Large intestine (tissue), 3 donors: ENCODE results near the gene DGKH. TPM values are rescaled to one million over a fixed set of nuclear protein-coding genes. Genes with fewer than 3 reads are reported as not detected.
"Not testable (repeated sequence)": the region's sequence is repeated elsewhere in the genome, so short reads cannot be mapped to it uniquely, and the experiment has no call there.

Source experiments
- DNase-seq, 2 donors: peaks; one replicate each; pipeline versions ENCODE4 v3.0.0 to v3.0.0-alpha.2; 2013
- H3K27ac ChIP-seq: one replicate; pipeline ENCODE4 v1.5.1; 2013; ENCODE audit warnings: low read length
- H3K27me3 ChIP-seq: 2 replicates; pipeline ENCODE4 v1.6.1; 2013; ENCODE audit warnings: low read length; ENCODE audit not compliant: control insufficient read depth, insufficient read depth
- H3K36me3 ChIP-seq: 2 replicates; pipeline ENCODE4 v1.6.1; 2013; ENCODE audit warnings: low read length; ENCODE audit not compliant: control insufficient read depth, insufficient read depth
- H3K4me1 ChIP-seq: one replicate; pipeline ENCODE4 v1.6.1; 2013; ENCODE audit warnings: low read length; ENCODE audit not compliant: control insufficient read depth, insufficient read depth
- H3K4me3 ChIP-seq: one replicate; pipeline ENCODE4 v1.5.1; 2013; ENCODE audit warnings: low read length
- H3K9me3 ChIP-seq: one replicate; pipeline ENCODE4 v1.6.1; 2013; ENCODE audit warnings: mild to moderate bottlenecking, low read depth, low read length, moderate library complexity; ENCODE audit not compliant: control insufficient read depth
- WGBS: methylation state at CpG from one replicate; pipeline ENCODE4 v1.1.5; 2013; ENCODE audit warnings: low lambda C conversion rate; ENCODE audit not compliant: insufficient coverage; 5-methylcytosine and 5-hydroxymethylcytosine counted together
- polyA plus RNA-seq: library from polyadenylated mRNA; unstranded; fragments of 120-200 nt; gene quantifications from one replicate; pipeline ENCODE4 v1.2.1, GENCODE V29; 2013

The DGKH gene
- polyA plus RNA-seq, 1 donor: 6.9 TPM

DNA sequence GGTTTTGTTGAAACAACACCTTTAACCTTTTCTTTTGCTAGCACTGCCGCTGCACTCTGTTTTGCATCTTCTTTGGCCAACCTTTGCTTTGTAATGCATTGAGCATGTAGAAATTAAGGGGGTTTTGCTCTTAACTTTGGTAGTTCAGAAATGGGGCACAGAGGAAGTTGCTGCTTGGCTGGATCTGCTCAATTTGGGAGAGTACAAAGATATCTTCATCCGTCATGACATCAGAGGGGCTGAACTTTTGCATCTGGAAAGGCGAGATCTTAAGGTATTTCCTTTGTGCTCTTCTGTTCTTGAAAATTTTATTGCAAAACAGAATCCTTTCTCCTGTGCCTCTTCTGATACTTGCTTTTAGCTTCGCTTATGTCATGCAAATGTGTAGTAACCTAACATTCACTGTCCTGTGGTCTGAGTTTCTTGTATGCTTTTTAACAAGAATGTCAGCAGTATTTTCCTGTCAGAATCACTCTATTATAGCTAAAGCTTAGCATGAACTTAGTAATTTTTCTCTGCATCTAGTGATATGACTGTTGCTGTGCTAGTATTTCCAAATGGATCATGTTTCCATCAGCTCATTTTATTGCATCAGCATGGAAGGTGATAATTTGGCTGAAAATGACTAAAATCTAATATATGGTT is 172.8 kb downstream of the DGKH start:
- 100% methylated on average over 1 of the region's 4 CpGs for WGBS
- H3K9me3 ChIP-seq: no peaks in the 10 kb centered on the region
- H3K27me3 ChIP-seq: no peaks in the 10 kb centered on the region
- no peak for DNase-seq
- no peak overlapping the region for H3K4me3 ChIP-seq
- no peaks in the 10 kb centered on the region for H3K4me1 ChIP-seq
- H3K36me3 ChIP-seq: peaks cover 14% of the 10 kb centered on the region
- H3K27ac ChIP-seq: no peak overlapping the region

- H3K4me1 ChIP-seq: no peaks in the 10 kb centered on the region
- 100% methylated on average over 1 of the region's 4 CpGs for WGBS
- no peak overlapping the region for H3K27ac ChIP-seq
- H3K4me3 ChIP-seq: no peak overlapping the region
- peaks cover 14% of the 10 kb centered on the region for H3K36me3 ChIP-seq
- no peaks in the 10 kb centered on the region for H3K9me3 ChIP-seq
- H3K27me3 ChIP-seq: no peaks in the 10 kb centered on the region
- DNase-seq: no peak
Measured at GRCh38 chr13:42223681-42224080, 175.2 kb downstream of the DGKH start.

DNA sequence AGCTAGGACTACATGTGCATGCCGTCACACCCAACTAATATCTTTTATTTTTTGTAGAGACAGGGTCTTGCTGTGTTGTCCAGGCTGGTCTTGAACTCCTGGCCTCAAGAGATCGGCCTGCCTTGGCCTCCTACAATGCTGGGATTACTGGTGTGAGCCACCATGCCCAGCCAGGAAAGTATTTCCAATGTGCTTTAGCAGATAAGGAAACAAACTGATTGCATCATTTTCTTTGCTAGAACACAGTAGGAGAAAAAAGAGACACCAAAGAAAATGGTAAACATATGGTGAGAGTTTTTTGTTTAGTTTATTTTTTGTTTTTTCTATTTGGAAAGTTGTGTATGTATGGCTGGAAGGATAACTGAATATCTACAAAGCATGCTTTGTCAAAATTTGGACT is 176.6 kb downstream of the DGKH start:
- no CpG with 5 or more reads among the region's 2 CpGs for WGBS
- Histone ChIP-seq H3K27ac (no peak overlapping the region), H3K4me1 (no peaks in the 10 kb centered on the region), H3K9me3 (no peaks in the 10 kb centered on the region), H3K4me3 (no peak overlapping the region), H3K27me3 (no peaks in the 10 kb centered on the region), H3K36me3 (peaks cover 9% of the 10 kb centered on the region)
- no peak for DNase-seq

GRCh38 chr13:42226759-42227158 is 178.3 kb downstream of the DGKH start:
- not testable (repeated sequence) for H3K9me3 ChIP-seq, H3K27me3 ChIP-seq, H3K4me1 ChIP-seq, DNase-seq, H3K36me3 ChIP-seq, H3K27ac ChIP-seq, H3K4me3 ChIP-seq
- WGBS: no CpG with 5 or more reads among the region's 5 CpGs

- H3K36me3 ChIP-seq: peaks cover 10% of the 10 kb centered on the region
- WGBS: 92% methylated on average over 1 of the region's 1 CpG
- H3K27ac ChIP-seq: no peak overlapping the region
- H3K27me3 ChIP-seq: no peaks in the 10 kb centered on the region
- no peak overlapping the region for H3K4me3 ChIP-seq
- H3K9me3 ChIP-seq: no peaks in the 10 kb centered on the region
- DNase-seq: no peak
- no peaks in the 10 kb centered on the region for H3K4me1 ChIP-seq
Measured at GRCh38 chr13:42228527-42228926, 180.1 kb downstream of the DGKH start.

DNA sequence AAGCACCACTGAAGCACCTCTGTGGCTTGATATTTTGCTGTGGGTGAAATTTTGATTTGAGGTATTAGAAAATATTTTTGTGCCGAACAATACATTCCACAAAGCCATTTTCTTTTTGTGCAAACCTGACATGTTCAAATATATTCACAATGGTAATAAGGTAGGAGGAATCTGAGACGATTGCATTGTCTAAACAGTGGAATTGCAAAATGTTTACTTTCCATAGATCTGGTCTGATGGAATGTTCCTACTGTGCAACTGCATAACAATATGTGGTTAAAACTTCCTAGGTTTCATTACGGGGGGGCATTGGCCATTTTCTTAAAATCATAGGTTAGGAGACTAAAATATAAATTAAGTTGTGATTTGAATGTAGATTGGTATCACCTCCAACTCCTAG is 180.8 kb downstream of the DGKH start:
- no peak for DNase-seq
- no peak overlapping the region for H3K4me3 ChIP-seq
- no peaks in the 10 kb centered on the region for H3K27me3 ChIP-seq
- no peak overlapping the region for H3K27ac ChIP-seq
- no CpG with 5 or more reads among the region's 3 CpGs for WGBS
- H3K9me3 ChIP-seq: no peaks in the 10 kb centered on the region
- H3K4me1 ChIP-seq: no peaks in the 10 kb centered on the region
- peaks cover 7% of the 10 kb centered on the region for H3K36me3 ChIP-seq

DNA sequence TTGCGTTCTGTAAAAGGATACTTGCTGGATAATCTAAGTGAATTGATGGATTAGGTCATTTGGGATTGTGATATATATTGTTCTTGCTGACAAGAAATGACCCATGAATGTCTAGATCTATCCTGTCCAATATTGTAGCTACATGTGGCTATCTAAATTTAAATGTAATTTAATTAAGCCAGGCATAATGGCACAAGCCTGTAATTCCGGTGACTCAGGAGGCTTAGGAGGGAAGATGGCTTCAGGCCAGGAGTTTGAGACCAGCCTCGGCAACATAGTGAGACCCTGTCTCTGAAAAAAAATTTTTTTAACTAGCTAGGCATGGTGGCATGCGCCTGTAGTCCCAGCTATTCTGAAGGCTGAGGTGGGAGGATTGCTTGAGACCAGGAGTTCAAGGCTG is 184.2 kb downstream of the DGKH start:
- Histone ChIP-seq H3K4me1 (no peaks in the 10 kb centered on the region), H3K27me3 (no peaks in the 10 kb centered on the region), H3K4me3 (no peak overlapping the region), H3K36me3 (peaks cover 4% of the 10 kb centered on the region), H3K27ac (no peak overlapping the region), H3K9me3 (no peaks in the 10 kb centered on the region)
- no peak for DNase-seq
- no CpG with 5 or more reads among the region's 4 CpGs for WGBS

DNA sequence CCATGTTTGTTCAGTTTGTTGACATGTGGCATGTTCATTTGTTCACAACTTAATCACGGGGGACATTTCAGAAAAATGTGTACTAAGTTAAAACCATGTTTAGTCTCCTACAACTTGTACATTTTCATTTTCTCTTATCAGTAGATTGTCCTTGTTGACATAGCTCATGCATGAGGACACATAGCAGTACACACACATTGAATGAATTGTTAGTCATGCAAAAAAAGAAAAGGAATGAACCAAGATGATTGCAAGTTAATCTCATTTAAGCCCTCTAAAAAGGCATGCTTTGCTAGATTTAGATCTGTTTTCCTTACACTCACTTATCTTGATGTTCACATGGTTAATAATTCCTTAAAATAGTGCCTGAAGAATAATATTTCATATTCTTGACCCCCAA is 185.3 kb downstream of the DGKH start:
- no peaks in the 10 kb centered on the region for H3K27me3 ChIP-seq
- H3K4me1 ChIP-seq: no peaks in the 10 kb centered on the region
- H3K27ac ChIP-seq: no peak overlapping the region
- no peak overlapping the region for H3K4me3 ChIP-seq
- DNase-seq: no peak
- no peaks in the 10 kb centered on the region for H3K9me3 ChIP-seq
- no CpG with 5 or more reads among the region's 1 CpG for WGBS
- H3K36me3 ChIP-seq: peaks cover 4% of the 10 kb centered on the region

GRCh38 chr13:42239161-42239560 is 190.7 kb downstream of the DGKH start:
- no peak overlapping the region for H3K4me3 ChIP-seq
- DNase-seq: no peak
- H3K27ac ChIP-seq: no peak overlapping the region
- H3K36me3 ChIP-seq: no peaks in the 10 kb centered on the region
- no peaks in the 10 kb centered on the region for H3K9me3 ChIP-seq
- 100% methylated on average over 1 of the region's 1 CpG for WGBS
- H3K27me3 ChIP-seq: no peaks in the 10 kb centered on the region
- H3K4me1 ChIP-seq: no peaks in the 10 kb centered on the region

GRCh38 chr13:42239644-42240043 is 191.2 kb downstream of the DGKH start:
- no peak overlapping the region for H3K27ac ChIP-seq
- H3K36me3 ChIP-seq: no peaks in the 10 kb centered on the region
- H3K27me3 ChIP-seq: no peaks in the 10 kb centered on the region
- no peaks in the 10 kb centered on the region for H3K9me3 ChIP-seq
- no peak overlapping the region for H3K4me3 ChIP-seq
- no peak for DNase-seq
- no peaks in the 10 kb centered on the region for H3K4me1 ChIP-seq

DNA sequence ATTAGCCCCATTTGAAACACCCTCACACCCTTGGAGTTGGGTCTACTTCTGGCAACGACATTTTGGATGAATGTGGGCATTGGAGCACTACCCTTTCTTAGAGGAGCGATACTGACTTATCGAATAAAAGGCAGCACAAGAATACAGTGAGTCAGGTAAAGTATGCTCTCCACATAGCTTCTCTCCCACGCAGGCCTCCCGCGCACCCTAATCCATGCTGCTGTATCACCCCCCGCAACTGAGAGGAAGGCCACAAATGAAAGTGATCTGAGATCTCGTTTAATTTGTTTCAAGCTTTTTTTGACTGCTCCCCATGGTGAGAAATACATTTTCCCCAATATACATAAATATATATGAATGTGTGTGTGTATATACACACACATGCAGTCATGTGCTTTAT is 198.1 kb downstream of the DGKH start:
- Histone ChIP-seq H3K36me3 (no peaks in the 10 kb centered on the region), H3K9me3 (no peaks in the 10 kb centered on the region), H3K27me3 (no peaks in the 10 kb centered on the region), H3K4me3 (no peak overlapping the region), H3K27ac (no peak overlapping the region), H3K4me1 (no peaks in the 10 kb centered on the region)
- WGBS: no CpG with 5 or more reads among the region's 8 CpGs
- no peak for DNase-seq
